ENCODE measurements around the gene ATXN10.

The ATXN10 gene

DNA sequence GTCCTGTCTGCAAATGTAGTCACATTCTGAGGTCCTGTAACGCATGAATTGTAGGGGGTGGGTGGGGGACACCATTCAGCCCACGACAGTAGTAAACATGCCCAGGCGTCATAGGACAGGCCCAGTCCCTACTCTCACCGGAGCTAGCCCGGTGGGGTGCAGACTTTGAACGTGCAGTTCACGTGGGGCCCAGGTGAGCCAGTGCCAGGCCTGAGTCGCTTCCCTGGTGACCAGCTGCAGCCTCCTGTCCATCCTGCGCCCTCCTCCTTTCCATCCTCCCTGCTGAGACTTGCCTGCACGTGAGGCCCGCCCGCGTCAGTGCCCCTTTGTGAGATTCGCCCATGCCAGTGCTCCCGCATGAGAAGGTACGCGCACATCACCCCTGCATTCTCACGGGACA, 188.6 kb downstream of the ATXN10 start:
- no peak for DNase-seq (ENCODE audit: low spot score)

DNA sequence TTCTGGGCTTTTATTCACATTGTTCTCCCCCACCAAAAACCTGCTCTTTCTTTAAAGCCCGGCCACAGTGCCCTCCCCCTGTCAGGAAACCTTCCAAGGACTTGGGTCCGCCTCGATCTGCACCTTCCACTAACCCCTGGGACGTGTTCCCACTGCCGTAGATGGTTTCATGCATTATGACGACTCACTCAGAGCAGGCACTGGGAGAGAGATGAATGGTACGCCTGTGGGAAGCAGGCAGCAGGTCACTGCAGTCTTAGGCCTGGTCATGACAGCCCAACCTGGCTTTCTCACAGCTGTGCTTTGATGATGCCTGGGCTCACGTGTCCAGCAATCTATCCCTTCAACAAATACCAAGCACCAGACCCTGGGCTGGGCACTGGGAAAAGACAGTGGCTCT, 189.6 kb downstream of the ATXN10 start:
- DNase-seq (ENCODE audit: low spot score): no peak

DNA sequence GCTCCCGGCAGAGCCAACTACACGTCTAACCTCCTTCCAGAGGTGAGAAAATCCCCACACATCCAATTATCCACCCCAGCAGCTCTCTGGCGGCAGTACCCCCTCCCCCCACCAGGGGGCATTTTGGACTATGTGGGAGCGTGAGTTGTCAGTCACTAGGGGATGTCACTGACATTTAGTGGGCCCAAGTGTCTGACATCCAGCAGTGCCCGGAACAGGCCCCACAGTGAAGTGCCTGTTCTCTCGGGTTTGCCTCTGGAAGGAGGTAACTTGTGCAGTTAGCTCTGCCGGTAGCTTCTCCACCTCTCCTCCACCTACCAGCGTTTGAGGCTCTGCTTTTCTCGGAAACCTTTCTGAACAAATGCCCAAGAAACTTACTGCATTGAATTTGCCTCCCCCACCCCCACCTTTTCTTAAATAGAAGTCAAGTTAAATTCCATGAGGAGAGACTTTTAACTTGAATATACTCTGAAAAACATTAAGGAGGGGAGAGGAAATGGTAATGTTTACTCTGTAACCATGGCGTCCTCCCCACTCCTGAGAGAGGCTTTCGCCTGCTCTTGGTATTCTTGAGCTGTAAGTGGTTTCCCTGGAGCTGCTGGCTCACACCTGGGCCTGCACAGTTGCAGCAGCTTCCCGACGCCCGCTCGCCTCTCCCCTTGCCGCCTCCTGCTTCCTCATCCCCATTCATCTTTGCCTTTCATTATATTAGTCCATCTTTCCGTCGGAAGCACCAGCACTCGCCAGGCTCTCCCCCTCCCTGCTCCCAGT, 192.5 kb downstream of the ATXN10 start:
- peak; percentile 66 for DNase-seq (ENCODE audit: low spot score)

DNA sequence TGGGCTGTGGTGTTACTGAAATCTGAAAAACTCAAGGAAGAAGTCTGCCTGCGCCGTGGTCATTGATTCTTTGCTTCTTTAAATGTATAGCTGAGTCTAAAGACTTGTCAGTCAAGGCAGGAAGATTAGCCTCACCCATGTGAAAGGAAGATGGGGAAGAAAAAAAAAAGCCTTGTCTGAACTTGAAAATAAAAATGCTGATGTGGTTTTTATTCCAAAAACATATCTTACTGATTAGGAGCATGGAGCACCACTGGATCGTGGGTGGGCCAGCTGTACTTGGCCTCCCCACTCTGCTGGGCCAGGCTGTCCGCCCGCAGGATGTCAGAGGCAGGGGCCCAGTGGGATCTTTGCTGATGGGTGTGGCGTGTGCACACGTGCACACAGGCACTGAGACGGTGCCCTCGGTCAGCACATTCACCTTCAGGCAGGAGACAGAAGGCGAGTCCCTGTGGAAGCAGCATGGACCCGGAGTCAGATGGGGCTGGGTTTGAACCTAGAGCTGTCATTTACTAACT, 193.4 kb downstream of the ATXN10 start:
- DNase-seq (ENCODE audit: low spot score): no peak

DNA sequence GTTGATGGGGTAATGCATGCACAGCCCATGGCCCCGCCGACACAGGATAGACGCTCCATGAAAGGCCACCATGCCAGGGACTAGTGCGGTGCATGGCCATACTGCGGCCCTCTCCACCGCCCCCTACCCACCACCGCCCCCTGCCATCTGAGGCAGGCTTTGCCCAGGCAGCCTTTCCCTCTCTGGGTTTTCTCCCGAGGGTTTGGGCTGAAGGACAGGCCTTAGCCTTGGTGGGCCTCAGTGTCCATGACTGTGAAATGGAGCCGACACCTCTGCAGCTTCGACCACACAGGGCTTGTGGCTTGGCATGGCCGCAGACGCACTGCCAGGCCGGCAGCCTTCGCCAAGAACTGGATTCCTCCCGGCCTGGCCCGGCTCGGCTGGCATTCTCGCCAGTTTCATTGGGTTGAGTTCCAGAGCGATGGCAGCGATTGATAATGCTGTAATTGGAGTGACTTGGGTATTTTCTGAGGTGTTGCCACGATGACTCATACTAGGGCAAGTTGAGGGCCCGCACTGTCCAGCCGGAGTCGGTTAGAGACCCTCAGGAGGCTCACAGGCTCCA, 194.0 kb downstream of the ATXN10 start:
- no peak for DNase-seq (ENCODE audit: low spot score)

DNA sequence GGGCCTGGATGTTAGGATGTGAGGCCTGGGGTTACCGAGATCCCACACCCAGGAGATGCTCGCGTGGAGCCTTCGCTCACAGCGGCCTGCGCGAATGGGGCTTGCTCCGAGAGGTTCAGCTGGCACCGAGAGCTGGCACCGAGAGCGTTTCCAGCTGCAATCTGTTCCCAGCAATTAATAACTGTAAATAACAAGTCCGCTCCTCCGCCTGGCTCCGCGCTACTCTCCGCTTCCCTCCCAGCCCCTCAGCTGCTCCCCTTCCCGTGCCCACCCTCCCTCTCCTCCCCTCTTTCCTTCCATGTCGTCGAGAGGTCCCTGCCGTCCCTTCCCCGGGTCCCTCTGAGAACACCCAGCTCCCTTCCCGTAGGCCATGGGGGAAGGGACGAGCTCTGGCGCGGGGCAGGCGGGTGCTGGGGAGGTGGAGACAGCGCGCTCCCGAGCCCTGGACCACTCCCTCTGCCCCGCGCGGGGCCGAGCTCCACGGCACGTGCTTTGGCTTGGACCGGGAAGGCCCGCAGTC, 194.6 kb downstream of the ATXN10 start:
- no peak for DNase-seq (ENCODE audit: low spot score)

DNA sequence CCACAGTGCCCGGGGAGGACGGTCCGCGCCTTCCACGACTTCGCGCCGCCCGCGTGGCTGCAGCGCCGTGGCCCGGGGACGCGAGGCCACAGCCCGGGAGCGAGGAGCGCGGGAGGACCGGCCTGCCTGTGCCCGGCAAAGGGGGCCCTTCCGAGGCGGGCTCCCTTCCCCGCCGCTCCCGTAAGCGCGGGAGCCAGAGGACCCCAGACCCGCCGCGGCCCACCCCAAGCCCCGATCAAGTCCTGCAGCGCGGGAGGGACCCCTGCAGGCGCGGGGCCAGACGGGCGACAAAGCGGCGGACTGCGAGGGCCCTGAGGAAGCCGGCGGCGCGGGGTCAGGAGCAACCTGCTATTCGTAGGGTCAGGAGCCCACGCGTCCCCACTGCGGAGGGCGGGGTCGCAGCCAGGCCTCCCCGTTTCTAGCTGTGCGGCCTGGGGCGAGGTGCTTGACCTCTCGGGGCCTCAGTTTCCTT, 195.0 kb downstream of the ATXN10 start:
- DNase-seq (ENCODE audit: low spot score): no peak

DNA sequence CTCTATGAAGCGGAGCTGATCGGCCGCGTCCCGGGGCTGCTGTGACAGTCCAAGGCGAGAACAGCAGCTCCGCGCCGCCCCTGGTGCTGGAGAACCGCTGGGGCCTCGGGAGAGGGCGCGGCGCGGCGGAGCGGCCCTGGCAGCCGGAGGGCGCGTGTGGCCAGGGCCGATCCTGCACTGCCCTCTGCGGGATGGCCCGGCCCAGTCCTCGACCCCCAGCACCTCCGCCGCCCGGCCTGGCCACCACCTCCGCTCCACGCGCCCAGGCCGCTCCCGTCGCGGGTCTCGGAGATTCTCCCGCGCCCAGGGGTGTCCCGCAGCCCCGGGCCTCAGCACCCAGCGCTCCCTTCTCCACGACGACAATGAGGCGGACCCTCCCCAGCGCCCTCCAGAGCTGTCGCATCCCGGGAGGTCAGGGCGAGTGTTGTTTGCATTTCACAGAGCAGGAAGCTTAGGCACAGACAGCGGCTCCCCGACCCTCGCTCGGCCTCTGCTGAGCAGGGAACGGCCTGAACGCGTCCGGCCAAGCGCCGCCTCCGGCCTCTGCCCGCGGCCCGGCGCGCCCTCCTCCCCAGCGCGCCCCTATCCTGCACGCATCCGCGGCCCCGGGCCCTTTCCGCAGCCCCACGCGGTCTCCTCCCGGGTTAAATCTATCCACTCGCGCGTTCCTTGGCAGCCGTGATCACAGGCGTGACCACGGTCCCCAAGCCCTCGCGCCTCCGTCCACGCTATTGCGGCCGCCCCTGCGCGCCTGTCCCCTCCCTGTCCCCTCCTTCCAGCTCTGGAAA, 195.7 kb downstream of the ATXN10 start:
- no peak for DNase-seq (ENCODE audit: low spot score)

DNA sequence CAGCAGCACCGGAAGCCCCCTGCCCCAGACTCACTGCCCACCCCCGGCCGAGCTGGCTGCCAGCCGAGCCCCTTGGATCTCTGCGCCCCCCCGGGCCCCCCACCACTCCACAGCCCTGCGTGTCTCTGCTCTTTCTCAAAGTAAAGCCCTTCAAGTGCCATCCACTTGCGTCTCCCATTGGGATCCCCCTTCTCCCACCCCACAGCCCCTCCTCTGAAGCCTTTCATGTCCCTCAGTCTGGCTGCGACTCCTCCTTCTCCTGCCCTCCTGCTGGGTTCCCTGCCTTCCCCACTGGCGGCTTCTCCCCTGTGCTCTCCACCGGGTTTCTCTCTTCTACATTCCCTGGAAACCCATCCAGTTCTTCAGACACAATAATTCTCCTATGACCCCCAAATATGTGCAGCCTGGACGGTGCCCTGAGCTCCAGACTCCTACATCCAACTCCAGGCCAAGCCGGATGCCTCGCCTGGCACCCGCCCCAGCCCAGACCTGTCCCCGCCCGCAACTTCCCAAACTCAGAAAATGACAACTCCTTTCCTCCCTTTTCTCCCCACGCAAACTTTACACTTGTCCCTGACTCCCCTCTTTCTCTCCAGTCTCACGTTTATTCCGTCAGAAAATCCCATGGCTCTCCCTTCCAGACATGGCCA, 196.4 kb downstream of the ATXN10 start:
- no peak for DNase-seq (ENCODE audit: low spot score)

DNA sequence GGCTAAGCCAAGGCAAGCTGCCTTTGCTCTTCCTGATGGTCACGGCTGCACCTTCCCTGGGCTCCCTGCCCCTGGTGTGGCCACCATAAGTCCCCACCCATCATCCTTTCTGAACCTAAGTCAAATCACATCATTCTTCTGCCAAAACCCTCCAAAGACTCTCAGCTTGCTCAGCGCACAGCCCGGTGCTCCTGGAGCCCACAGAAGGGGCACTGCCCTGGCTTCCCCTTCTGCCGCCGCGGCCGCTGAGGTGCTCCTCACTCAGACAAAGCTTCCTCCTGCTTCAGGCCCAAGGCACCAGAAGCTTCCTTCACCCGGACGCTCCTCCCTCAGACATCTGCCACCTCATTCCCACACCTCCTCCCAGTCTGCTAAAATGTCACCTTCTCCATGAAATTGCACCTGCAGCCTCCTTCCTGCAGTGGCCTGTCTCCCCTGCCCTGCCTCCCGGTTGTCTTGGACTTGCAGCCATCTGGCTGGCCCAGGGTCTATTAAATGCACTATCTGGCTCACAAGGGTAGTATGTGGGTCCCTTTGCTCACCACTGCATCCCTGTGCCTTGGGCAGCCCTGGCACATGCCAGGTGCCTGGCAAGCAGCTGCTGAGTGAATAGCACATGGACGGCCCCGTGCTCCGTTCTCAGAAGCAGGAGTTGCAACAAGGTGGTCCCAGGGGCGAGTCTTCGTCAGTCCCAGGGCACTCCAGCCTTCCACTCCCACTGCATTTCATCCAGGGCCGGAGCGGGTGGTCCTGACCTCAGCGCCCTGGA, 197.1 kb downstream of the ATXN10 start:
- DNase-seq (ENCODE audit: low spot score): no peak

DNA sequence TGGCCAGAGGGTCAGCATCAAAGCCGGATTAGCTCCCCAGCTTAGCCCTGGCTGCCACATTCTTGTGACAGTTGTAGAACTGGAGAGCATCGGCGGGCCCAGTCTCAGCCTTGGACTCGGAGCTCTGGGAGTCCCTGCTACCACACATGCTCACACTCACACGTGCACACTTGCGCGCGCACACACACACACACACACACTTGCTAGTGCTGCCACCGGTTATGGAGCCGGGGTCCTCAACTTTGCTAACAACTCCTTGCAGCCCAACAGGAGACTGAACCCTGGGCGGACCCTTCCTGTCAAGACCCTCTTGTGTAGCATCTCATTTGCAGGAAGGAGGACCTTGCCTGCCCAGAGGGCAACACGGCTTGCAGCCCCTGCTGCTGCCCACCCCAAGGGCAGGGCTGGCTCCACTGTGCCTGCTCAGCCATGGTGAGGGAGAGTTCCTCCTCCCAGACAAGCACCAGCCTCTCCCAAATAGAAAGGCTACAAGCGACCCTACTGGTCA, 197.8 kb downstream of the ATXN10 start:
- no peak for DNase-seq (ENCODE audit: low spot score)

DNA sequence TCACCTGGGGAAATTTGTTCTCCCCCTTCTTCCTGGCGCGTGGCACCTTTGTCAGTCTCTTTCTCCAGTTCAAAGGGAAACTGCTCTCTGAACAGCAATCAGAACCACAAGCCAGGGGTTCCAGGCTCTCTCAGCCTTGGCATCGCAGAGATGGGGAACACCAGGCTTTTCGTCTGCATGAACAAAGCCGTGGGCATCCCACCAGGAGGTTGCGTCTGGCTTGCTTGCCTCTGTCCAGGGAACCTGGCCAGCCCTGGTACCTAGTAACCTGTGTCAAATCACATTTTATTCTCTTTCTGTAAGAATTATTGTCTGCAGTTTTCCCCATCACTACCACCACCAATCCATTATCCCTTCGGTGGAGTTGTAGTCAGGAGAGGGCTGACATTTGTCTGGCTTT, 198.4 kb downstream of the ATXN10 start:
- no peak for DNase-seq (ENCODE audit: low spot score)

DNA sequence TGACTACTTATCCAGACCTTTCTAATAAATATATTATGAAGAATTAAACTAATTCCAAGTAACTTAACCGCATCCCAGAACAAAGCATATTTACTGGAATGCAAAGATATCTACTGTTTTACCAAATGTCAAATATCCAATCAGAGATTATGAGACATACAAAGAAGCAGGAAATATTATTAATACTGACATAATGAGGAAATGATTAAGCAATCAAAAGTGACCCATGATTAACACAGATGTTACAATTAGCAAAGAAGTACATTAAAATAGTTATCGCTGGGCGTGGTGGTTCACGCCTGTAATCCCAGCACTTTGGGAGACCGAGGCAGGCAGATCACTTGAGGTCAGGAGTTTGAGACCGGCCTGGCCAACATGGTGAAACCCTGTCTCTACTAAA, 200.1 kb downstream of the ATXN10 start:
- no peak for DNase-seq (ENCODE audit: low spot score)

DNA sequence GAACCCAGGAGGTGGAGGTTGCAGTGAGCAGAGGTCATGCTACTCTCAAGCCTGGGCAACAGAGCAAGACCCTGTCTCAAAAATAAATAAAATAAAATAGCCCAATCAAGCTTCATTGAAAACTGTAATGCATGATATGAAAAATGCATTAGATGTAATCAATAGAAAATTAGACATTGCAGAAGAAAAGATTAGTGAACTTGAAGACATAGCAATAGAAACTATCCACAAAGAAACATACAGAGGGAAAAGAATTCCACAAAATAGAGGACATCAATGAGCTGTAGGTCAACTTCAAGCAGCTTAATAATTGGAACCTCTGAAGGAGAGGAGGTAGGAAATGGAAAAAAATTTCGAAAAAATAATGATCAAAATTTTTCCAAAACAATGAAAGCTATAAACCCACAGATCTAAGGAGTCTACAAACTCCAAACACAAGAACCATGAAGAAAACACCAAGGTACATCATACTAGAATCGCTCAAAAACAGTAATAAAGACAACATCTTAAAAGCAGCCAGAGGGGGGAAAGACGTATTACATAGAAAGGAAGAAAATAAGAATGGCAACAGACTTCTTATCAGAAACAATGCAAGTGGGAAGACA, 201.1 kb downstream of the ATXN10 start:
- DNase-seq (ENCODE audit: low spot score): no peak

DNA sequence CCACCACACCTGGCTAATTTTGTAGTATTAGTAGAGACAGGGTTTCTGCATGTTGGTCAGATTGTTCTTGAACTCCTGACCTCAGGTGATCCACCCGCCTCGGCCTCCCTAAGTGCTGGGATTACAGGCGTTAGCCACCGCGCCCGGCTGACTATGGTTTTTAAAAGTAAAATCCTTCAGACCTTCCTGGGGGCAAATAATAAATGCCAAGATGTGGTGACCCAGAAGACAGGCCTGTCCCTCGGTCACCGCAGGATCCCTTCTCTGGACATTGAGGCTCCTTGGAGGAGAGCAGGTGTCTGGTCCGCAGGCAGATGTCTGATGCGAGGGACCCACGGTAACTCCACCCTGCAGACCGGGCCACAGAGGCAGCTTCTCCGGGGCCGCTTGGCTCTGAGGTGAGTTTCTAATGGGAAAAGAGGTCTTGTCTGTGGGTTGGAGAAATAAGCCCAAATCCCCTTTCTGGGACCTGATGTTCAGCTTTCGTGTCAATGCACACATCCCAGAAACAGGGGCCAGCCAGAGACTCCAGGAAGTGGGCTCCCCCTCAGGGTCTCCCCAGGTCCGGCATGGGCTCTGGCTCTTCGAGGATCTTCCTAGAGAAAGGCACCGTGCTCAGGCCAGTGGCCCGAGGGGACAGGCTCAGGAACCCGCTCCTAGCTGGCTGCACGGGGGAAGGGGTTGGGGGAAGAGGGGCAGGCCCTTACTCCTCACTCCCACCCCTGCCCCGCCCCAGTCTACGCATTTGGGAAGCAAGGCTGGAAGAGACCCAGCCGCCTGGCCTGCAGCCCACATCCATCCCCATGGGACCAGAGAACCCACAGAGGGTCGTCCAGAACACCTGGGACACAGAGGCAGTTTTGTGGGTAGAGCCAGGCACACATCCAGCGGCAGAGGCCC, 204.8 kb downstream of the ATXN10 start:
- DNase-seq (ENCODE audit: low spot score): no peak

DNA sequence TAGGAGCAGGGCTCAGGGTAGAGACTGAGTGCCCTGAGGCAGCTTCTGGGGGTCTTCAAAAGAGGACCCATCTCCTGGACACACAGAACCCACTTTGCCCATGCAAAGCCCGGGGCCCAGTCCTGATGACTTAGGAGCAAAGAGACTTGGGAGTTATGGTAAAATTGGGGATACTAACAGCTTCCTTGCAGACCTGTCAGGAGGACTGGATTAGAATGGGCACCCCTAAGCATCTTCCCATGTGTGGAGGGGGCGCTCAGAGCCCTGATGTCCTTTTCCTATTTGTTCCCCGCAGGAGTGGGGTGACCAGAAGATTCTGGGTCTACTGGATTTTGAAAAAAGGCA, 205.4 kb downstream of the ATXN10 start:
- DNase-seq (ENCODE audit: low spot score): no peak

DNA sequence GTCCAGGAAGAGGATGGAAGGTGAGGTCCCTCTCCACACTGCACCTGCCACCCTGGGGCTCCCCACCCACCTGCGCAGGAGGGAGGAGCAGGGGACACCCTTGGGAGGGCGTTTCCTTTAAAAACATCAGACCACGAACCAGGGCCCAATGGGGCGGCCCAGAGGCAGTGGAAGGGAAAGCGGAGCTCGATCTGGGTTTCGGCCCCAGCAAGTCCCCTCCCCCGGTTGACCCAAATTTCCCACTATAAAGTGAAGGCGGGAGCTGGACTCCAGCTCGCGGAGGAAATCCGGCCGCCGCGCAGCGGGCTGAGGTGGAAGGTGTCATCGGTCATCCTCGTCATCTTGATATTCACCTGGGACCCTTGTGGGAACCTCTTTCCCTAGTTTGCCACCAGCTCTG, 206.0 kb downstream of the ATXN10 start:
- no peak for DNase-seq (ENCODE audit: low spot score)

DNA sequence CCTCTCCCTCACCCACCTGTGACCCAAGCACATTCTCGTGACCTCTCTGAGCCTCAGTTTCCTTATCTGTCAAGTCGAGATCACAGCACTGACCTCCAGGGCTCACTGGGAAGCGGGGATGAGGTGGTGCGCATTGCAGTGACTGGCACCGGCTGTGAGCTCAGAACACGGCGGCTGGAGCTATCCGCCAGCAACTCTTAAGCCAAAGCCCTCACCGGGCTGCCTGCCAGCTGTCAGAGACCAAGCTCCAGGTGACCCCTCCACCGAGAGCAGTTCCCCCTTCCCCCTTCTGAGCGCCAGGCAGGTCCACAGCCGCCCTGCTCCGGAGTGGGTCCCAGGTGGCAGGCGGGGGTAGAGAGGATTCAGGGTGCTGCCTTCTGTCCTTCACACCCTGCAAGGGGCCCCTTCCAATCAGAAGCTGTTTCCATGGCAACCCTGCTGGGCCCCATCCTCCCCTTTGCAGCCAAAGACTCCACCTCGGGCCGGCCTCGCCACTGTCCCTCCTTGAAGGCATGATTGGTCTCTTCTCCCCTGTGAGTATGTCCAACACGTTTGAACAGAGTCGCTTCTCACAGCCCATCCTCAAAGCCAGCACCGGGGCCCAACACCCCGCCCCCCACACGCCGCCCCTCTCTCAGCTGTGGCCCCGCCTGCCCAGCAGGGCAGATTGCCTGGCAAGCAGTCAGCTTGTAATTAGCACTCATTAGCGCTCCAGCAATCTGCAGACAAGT, 206.6 kb downstream of the ATXN10 start:
- no peak for DNase-seq (ENCODE audit: low spot score)

DNA sequence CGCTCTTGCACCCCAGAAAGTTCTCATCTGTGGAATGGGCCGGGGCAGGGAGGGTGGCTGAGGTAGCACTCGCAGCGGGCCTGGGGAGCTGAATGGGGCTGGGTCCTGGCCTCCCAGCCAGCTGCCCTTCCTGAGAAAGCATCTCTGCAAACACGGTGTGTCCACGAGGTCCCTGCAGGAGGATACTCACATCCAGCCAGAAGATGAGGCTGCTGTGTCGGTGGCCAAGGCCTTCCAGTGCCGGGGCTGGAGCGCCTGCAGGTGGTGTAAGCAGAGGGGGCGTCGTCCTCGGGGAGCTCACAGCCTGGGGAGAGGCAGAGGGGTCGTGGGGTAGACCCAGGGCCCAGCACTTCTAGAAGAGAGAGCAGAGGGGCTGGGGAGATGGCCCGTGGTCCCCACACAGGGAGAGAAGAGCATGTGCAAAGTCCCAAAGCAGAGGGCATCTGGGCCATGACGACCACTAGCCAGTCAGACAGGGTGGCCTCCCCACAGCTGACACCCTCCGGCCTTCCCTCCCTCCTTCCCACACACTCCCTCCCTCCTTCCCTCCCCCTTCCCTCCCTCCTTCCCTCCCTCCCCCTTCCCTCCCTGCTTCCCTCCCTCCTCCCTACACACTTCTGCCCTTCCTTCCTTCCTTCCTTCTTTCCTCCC, 207.4 kb downstream of the ATXN10 start:
- DNase-seq (ENCODE audit: low spot score): no peak

All from LoVo (cell line).